Heart left ventricle (tissue), 16 donors: ENCODE measurements around the gene WSB1. TPM values are rescaled to one million over a fixed set of nuclear protein-coding genes. Genes with fewer than 3 reads are reported as not detected.
A peak's percentile ranks its signal among the peaks of the same experiment; 100 is the strongest.

Source experiments
- ATAC-seq, 4 donors: fragments of 200-7000 bp; cut with Tn5 transposase; one replicate each; pipeline ENCODE4 v1.9.1; 2020 to 2022; ENCODE audit warnings: moderate library complexity in 4 of 4, mild to moderate bottlenecking in 3 of 4, moderate number of reproducible peaks in 1 of 4
- DNase-seq, 5 donors: peaks; one replicate each; pipeline ENCODE4 v3.0.0-alpha.2; 2020
- H3K27ac ChIP-seq, 12 donors: fragments of 200-600 bp; sonication (generic) in 4 of 12; one replicate each; pipeline versions ENCODE4 v1.5.0 to v1.8.0; 2016 to 2022; ENCODE audit warnings: mild to moderate bottlenecking in 2 of 12
- H3K27me3 ChIP-seq, 9 donors: fragments of 200-600 bp; sonication (generic) in 2 of 9; one replicate each; pipeline versions ENCODE4 v1.5.1 to v1.8.0; 2016 to 2022; ENCODE audit warnings: mild to moderate bottlenecking in 3 of 9
- H3K36me3 ChIP-seq, 9 donors: fragments of 200-600 bp; sonication (generic) in 2 of 9; one replicate each; pipeline versions ENCODE4 v1.5.0 to v1.8.0; 2018 to 2022; ENCODE audit warnings: mild to moderate bottlenecking in 2 of 9
- H3K4me1 ChIP-seq, 12 donors: fragments of 200-600 bp; sonication (generic) in 4 of 12; one replicate each; pipeline versions ENCODE4 v1.5.0 to v1.8.0; 2016 to 2022; ENCODE audit warnings: mild to moderate bottlenecking in 3 of 12
- H3K4me3 ChIP-seq, 12 donors: fragments of 200-600 bp; sonication (generic) in 4 of 12; one replicate each; pipeline versions ENCODE4 v1.5.0 to v1.8.0; 2017 to 2022; ENCODE audit warnings: mild to moderate bottlenecking in 9 of 12, moderate library complexity in 4 of 12
- H3K9me3 ChIP-seq, 12 donors: fragments of 200-600 bp; sonication (generic) in 4 of 12; one replicate each; pipeline versions ENCODE4 v1.5.0 to v1.8.0; 2016 to 2022; ENCODE audit warnings: mild to moderate bottlenecking in 1 of 12
- POLR2A ChIP-seq, 2 donors: fragments of 450-650 bp; IDR thresholded peaks; one replicate each; pipeline ENCODE4 v1.6.1; 2017; ENCODE audit warnings: antibody characterized with exemption in 2 of 2, mild to moderate bottlenecking in 2 of 2, moderate library complexity in 2 of 2
- WGBS, 4 donors: extraction: QIAGEN DNeasy Blood & Tissue Kit in 2 of 4; methylation state at CpG; one replicate each; pipeline versions ENCODE4 v1.1.5 to v1.1.7; 2013 to 2018; 5-methylcytosine and 5-hydroxymethylcytosine counted together
- intact Hi-C, 10 donors: fragments of 100-400 bp; cut with DNase I; formaldehyde crosslinking; loops; one replicate each; pipeline versions ENCODE4 v1.11.1 to v1.14.2; 2022
- polyA plus RNA-seq, 2 donors: library from polyadenylated mRNA; stranded (reverse); fragments of 200-250 nt; gene quantifications; one replicate each; pipeline ENCODE4 v1.2.3, GENCODE V29; 2013
- total RNA-seq, 9 donors: library from RNA; depleted of rRNA in 2 of 9; stranded (reverse); fragments of >200 nt in 2 of 9; fragmentation: NEBNext Ultra II Directional in 3 of 9; extraction: Animal tissue kit (Norgen Biotek cat#: 25700) in 3 of 9; gene quantifications; one replicate each; pipeline versions ENCODE4 v1.1.0 to v1.2.4, GENCODE V29; 2016 to 2023
- TF ChIP-seq, protein P1 (sequence below), 12 donors: fragments of 200-600 bp; sonication (generic) in 4 of 12; IDR thresholded peaks; one replicate each; pipeline versions ENCODE4 v1.5.0 to v1.8.0; 2018 to 2022; ENCODE audit warnings: antibody characterized with exemption in 12 of 12, mild to moderate bottlenecking in 5 of 12
- donor health status: ischemic (EF 13 %, LVEDD 7.1; RV severe dilation, severe dysfunction).
- donor health status: healthy with polysubstance abuse.
- donor health status: DM: no; HTN: yes; CAD: no.
- donor health status: DM: no; HTN: no; CAD: no.
- donor health status: ischemic (EF 25% LVEDD 6.9; RV normal size, moderate dysfunction).
- donor health status: ischemic (EF 25% LVEDD 5.7; RV mildly dilated, moderate dysfunction).
- donor health status: healthy.
- donor health status: DM: yes; HTN: yes; CAD: no.
- donor health status: ischemic (EF 35%, LVEDD 5.7; RV mildly dilated, moderate dysfunction).
- donor health status: nonischemic (EF 11% LVEDD 7.7; RV severe dilation, severe dysfunction).
- donor health status: DM: yes; HTN: yes; CAD: no.
- donor health status: PGD.
- donor health status: ischemic (EF 29% LVEDD 5.4; RV normal size, mild dysfunction).
- donor health status: nonischemic (EF 23%, LVEDD 6.1; RV moderate dilation, normal function).

The WSB1 gene
- total and polyA plus RNA-seq, 11 donors, result 22.3 to 119 (median 56.2) TPM

DNA sequence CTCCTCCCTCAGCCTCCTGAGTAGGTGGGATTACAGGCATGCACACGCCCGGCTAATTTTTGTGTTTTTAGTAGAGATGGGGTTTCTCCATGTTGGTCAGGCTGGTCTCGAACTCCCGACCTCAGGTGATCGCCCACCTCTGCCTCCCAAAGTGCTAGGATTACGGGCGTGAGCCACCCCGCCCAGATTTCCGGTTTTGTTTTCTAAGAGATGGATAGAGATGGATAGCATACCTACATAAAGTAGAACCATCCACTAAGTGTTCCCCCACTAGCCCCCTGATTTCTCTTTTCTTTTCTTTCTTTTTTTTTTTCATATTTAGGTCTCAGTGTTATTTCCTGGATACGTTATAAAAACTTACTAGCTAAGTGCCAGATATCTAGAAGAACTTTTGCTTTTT is 2.0 kb downstream of the WSB1 start:
- Histone ChIP-seq H3K4me3 (peak overlapping the region; percentile 72 to 99 (median 80)), H3K27ac (peak overlapping the region in 11 of 12 donors; percentile 1 to 100 (median 99)), H3K4me1 (peaks cover 11 to 63% (median 48%) of the 10 kb centered on the region in 12 donors), H3K27me3 (peaks cover 0 to 4% (median 0%) of the 10 kb centered on the region in 9 donors), H3K36me3 (peaks cover 0 to 6% (median 0%) of the 10 kb centered on the region in 9 donors), H3K9me3 (no peaks in the 10 kb centered on the region)
- intact Hi-C loops, result loop anchor here in 7 of 10 donors (2.0 to 10.0 kb wide), 8 partner anchors 27 to 51 kb away; no protein-coding TSS in a partner anchor
- no peak for TF ChIP-seq POLR2A (IDR thresholded peaks at IDR 0.05)
- TF ChIP-seq, protein P1, sequence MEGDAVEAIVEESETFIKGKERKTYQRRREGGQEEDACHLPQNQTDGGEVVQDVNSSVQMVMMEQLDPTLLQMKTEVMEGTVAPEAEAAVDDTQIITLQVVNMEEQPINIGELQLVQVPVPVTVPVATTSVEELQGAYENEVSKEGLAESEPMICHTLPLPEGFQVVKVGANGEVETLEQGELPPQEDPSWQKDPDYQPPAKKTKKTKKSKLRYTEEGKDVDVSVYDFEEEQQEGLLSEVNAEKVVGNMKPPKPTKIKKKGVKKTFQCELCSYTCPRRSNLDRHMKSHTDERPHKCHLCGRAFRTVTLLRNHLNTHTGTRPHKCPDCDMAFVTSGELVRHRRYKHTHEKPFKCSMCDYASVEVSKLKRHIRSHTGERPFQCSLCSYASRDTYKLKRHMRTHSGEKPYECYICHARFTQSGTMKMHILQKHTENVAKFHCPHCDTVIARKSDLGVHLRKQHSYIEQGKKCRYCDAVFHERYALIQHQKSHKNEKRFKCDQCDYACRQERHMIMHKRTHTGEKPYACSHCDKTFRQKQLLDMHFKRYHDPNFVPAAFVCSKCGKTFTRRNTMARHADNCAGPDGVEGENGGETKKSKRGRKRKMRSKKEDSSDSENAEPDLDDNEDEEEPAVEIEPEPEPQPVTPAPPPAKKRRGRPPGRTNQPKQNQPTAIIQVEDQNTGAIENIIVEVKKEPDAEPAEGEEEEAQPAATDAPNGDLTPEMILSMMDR (IDR thresholded peaks at IDR 0.05), result no peak
- DNase-seq, result no peak
- ATAC-seq, result no peak
- WGBS, 4 donors, result 26 to 38% (median 29%) methylated on average over 10 of the region's 10 CpGs

DNA sequence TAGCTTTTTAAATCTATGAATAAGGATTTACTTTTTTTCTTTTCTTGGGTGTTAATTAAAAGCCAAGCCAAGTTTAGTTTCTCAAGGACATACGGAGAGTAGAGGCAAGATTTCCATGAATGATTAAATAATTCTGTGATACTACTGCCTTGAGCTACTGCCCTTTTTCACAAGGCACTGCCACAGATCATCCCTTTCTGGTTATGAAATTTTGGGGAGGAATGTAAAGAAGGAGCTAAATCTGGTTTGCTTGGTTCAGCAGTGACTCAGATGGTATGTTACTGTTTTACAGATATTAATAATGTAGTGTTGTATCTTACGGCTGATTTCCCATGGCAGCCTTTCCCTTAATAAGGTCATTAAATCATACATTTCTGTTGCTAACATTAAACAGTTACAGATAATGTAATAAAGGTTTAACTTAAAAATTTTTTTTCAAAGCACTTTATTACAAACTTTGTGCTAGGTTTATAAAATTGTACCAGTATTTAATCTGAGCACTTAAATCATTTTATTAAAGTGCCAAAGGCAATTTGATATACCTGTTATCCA is 2.6 kb downstream of the WSB1 start:
- peaks cover 0 to 6% (median 0%) of the 10 kb centered on the region in 9 donors for H3K36me3 ChIP-seq
- 7 to 13% (median 9%) methylated on average over 2 of the region's 2 CpGs for WGBS, 4 donors
- TF ChIP-seq POLR2A (IDR thresholded peaks at IDR 0.05), result no peak
- TF ChIP-seq, protein P1 (IDR thresholded peaks at IDR 0.05), result no peak
- peaks cover 0 to 4% (median 0%) of the 10 kb centered on the region in 9 donors for H3K27me3 ChIP-seq
- intact Hi-C loops, result loop anchor here in 3 of 10 donors (5.0 to 10.0 kb wide), 2 partner anchors 36 to 52 kb away; no protein-coding TSS in a partner anchor
- DNase-seq (no peak), ATAC-seq (no peak)
- no peaks in the 10 kb centered on the region for H3K9me3 ChIP-seq
- peak overlapping the region in 11 of 12 donors; percentile 72 to 99 (median 81) for H3K4me3 ChIP-seq
- H3K4me1 ChIP-seq, result peaks cover 11 to 68% (median 54%) of the 10 kb centered on the region in 12 donors
- peak overlapping the region in 8 of 12 donors; percentile 1 to 100 (median 99) for H3K27ac ChIP-seq

DNA sequence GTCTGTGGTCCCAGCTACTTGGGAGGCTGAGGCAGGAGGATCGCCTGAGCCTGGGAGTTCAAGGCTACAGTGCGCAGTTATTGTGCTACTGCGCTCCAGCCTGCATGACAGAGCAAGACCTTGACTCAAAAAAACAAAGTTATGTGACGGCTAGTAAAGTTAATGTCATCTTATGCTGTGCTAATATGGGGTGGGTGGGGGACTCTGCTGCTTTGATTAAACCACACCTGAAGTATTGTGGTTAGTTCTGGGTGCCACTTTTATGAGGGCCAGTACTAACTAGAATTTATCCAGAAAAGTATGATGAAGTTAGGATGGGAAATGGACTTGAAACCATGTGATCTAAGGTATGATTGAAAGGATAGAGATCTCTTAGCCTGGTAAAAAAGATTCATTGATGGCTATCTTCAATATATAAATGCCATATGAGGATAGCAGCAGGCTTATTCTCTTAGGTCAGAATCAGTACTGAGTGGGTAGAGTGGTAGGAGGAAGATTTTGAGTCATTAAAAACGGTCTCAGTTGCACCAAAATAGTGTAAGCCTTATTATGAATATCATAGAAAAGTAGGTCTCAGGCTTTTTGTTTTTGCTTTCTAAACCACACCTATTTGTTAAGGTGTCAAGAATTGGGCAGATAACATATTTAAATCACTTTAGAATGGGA is 5.6 kb downstream of the WSB1 start:
- WGBS, 4 donors, result 80 to 81% (median 81%) methylated on average over 5 of the region's 5 CpGs
- DNase-seq (no peak), ATAC-seq (no peak)
- no peak overlapping the region for H3K4me3 ChIP-seq
- H3K9me3 ChIP-seq, result no peaks in the 10 kb centered on the region
- TF ChIP-seq, protein P1 (IDR thresholded peaks at IDR 0.05), result no peak
- H3K27me3 ChIP-seq, result no peaks in the 10 kb centered on the region
- intact Hi-C loops, result loop anchor here in 4 of 10 donors (2.0 to 10.0 kb wide), 3 partner anchors 15 to 55 kb away; no protein-coding TSS in a partner anchor
- H3K27ac ChIP-seq, result peak overlapping the region in 1 of 12 donors; percentile 7
- H3K4me1 ChIP-seq, result peaks cover 11 to 87% (median 64%) of the 10 kb centered on the region in 12 donors
- H3K36me3 ChIP-seq, result peaks cover 0 to 34% (median 18%) of the 10 kb centered on the region in 9 donors

DNA sequence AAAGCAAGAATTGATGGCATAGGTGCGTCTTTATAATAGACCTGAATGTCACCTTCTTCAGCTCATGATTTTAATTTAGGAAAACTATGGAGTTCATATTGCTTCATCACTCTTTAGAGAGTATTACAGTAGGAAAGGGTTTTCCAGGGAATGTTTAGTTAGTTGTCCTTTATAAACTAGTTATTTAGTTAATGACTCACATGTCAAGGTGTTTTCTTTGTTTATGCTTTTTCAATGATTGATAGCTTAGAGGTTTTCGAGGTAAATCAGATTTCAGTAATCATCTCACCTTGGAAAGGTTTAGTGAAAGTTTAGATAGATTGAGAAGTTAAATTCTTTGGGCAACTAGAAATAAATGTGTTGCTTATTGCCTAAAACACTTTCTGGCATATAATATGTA is 9.8 kb downstream of the WSB1 start:
- ATAC-seq, result no peak
- peaks cover 0 to 83% (median 39%) of the 10 kb centered on the region in 12 donors for H3K4me1 ChIP-seq

More for the DNA sequence above, 9.8 kb downstream of the WSB1 start:
- Histone ChIP-seq H3K27ac (no peak overlapping the region), H3K36me3 (peaks cover 0 to 71% (median 60%) of the 10 kb centered on the region in 9 donors), H3K4me3 (no peak overlapping the region), H3K27me3 (no peaks in the 10 kb centered on the region), H3K9me3 (no peaks in the 10 kb centered on the region)
- WGBS, 4 donors, result 79 to 89% (median 84%) methylated on average over 2 of the region's 2 CpGs
- DNase-seq, result no peak
- TF ChIP-seq POLR2A (IDR thresholded peaks at IDR 0.05), result no peak
- TF ChIP-seq, protein P1 (IDR thresholded peaks at IDR 0.05), result no peak
- intact Hi-C loops, result no loop called here
